Duodenal mucosa (tissue), 2 donors: ENCODE results near the gene POLE3.
"Not testable (repeated sequence)": the region's sequence is repeated elsewhere in the genome, so short reads cannot be mapped to it uniquely, and the experiment has no call there.

Source experiments
- H3K27ac ChIP-seq: one replicate; pipeline ENCODE4 v1.7.0; 2013; ENCODE audit warnings: low read depth, low read length
- H3K27me3 ChIP-seq, 2 donors: one replicate each; pipeline ENCODE4 v1.7.0; 2013; ENCODE audit warnings: low read length in 2 of 2, control low read depth in 1 of 2; ENCODE audit not compliant: insufficient read depth in 2 of 2, control insufficient read depth in 1 of 2
- H3K36me3 ChIP-seq, 2 donors: one replicate each; pipeline ENCODE4 v1.7.0; 2013; ENCODE audit warnings: low read length in 2 of 2, control low read depth in 1 of 2; ENCODE audit not compliant: insufficient read depth in 2 of 2, control insufficient read depth in 1 of 2
- H3K4me1 ChIP-seq, 2 donors: one replicate each; pipeline ENCODE4 v1.7.0; 2013; ENCODE audit warnings: low read length in 2 of 2, control low read depth in 1 of 2; ENCODE audit not compliant: insufficient read depth in 2 of 2, control insufficient read depth in 1 of 2
- H3K4me3 ChIP-seq, 2 donors: one replicate each; pipeline ENCODE4 v1.7.0; 2013; ENCODE audit warnings: low read length in 2 of 2, low read depth in 1 of 2
- H3K9ac ChIP-seq, 2 donors: one replicate each; pipeline ENCODE4 v1.7.0; 2013; ENCODE audit warnings: low read length in 2 of 2, low read depth in 1 of 2
- H3K9me3 ChIP-seq, 2 donors: one replicate each; pipeline ENCODE4 v1.7.0; 2013; ENCODE audit warnings: low read length in 2 of 2, control low read depth in 1 of 2; ENCODE audit not compliant: control insufficient read depth in 1 of 2

POLE3 gene

GRCh38 chr9:113410207-113410864 lies at the start of gene POLE3, which contains the start of gene C9orf43:
TSS of gene POLE3 (minus strand) at chr9:113410675. CDS start at chr9:113410293, 382 bp downstream.
TSS of gene C9orf43 (plus strand) at chr9:113410747. CDS start at chr9:113413494, 2,747 bp downstream.
- Histone ChIP-seq H3K27ac (peak within 1 kb of the TSS; percentile 97), H3K36me3 (peaks cover 4 to 19% of the 10 kb centered on the region in 2 donors), H3K4me3 (peak within 1 kb of the TSS; percentile 94 to 95), H3K27me3 (no peaks in the 10 kb centered on the region), H3K9ac (peak within 1 kb of the TSS; percentile 79 to 91), H3K4me1 (peaks cover 7 to 19% of the 10 kb centered on the region in 2 donors), H3K9me3 (no peaks in the 10 kb centered on the region)

GRCh38 chr9:113456235-113456634 lies 45.8 kb upstream of the POLE3 start:
- Histone ChIP-seq H3K9ac (no peak overlapping the region), H3K36me3 (no peaks in the 10 kb centered on the region), H3K9me3 (no peaks in the 10 kb centered on the region), H3K27ac (no peak overlapping the region), H3K4me3 (no peak overlapping the region), H3K27me3 (no peaks in the 10 kb centered on the region), H3K4me1 (peaks cover 17% of the 10 kb centered on the region in 2 donors)

GRCh38 chr9:113454914-113455761 lies 44.7 kb upstream of the POLE3 start:
- Histone ChIP-seq H3K4me1 (peaks cover 17% of the 10 kb centered on the region in 2 donors), H3K9ac (no peak overlapping the region), H3K27me3 (no peaks in the 10 kb centered on the region), H3K4me3 (no peak overlapping the region), H3K36me3 (no peaks in the 10 kb centered on the region), H3K27ac (peak overlapping the region; percentile 53), H3K9me3 (no peaks in the 10 kb centered on the region)

GRCh38 chr9:113452113-113452605 lies 41.7 kb upstream of the POLE3 start:
- no peak overlapping the region for H3K9ac ChIP-seq
- H3K4me1 ChIP-seq, result peaks cover 17% of the 10 kb centered on the region in 2 donors
- H3K9me3 ChIP-seq, result no peaks in the 10 kb centered on the region
- H3K36me3 ChIP-seq, result no peaks in the 10 kb centered on the region
- no peak overlapping the region for H3K4me3 ChIP-seq
- H3K27me3 ChIP-seq, result no peaks in the 10 kb centered on the region
- H3K27ac ChIP-seq, result no peak overlapping the region

GRCh38 chr9:113449376-113449775 lies 38.9 kb upstream of the POLE3 start:
- Histone ChIP-seq H3K4me3 (no peak overlapping the region), H3K9ac (no peak overlapping the region), H3K27me3 (no peaks in the 10 kb centered on the region), H3K27ac (no peak overlapping the region), H3K4me1 (peaks cover 0 to 2% of the 10 kb centered on the region in 2 donors), H3K9me3 (no peaks in the 10 kb centered on the region), H3K36me3 (no peaks in the 10 kb centered on the region)

GRCh38 chr9:113446323-113446740 lies 35.9 kb upstream of the POLE3 start:
- H3K9ac ChIP-seq, result no peak overlapping the region

GRCh38 chr9:113444736-113445135 lies 34.3 kb upstream of the POLE3 start:
- H3K4me1 ChIP-seq, result no peaks in the 10 kb centered on the region
- no peaks in the 10 kb centered on the region for H3K9me3 ChIP-seq
- H3K27ac ChIP-seq, result no peak overlapping the region
- no peak overlapping the region for H3K4me3 ChIP-seq
- H3K9ac ChIP-seq, result no peak overlapping the region
- no peaks in the 10 kb centered on the region for H3K27me3 ChIP-seq
- H3K36me3 ChIP-seq, result no peaks in the 10 kb centered on the region

More at GRCh38 chr9:113446323-113446740, 35.9 kb upstream of the POLE3 start:
- Histone ChIP-seq H3K27me3 (no peaks in the 10 kb centered on the region), H3K4me1 (no peaks in the 10 kb centered on the region), H3K36me3 (no peaks in the 10 kb centered on the region), H3K27ac (no peak overlapping the region), H3K4me3 (no peak overlapping the region), H3K9me3 (no peaks in the 10 kb centered on the region)

- not testable (repeated sequence) for H3K4me1 ChIP-seq, H3K9me3 ChIP-seq, H3K36me3 ChIP-seq, H3K27ac ChIP-seq, H3K27me3 ChIP-seq, H3K4me3 ChIP-seq, H3K9ac ChIP-seq
Measured at GRCh38 chr9:113437716-113438115, 27.2 kb upstream of the POLE3 start.

- Histone ChIP-seq H3K4me1 (no peaks in the 10 kb centered on the region), H3K36me3 (no peaks in the 10 kb centered on the region), H3K27me3 (no peaks in the 10 kb centered on the region), H3K27ac (no peak overlapping the region), H3K9ac (no peak overlapping the region), H3K4me3 (no peak overlapping the region), H3K9me3 (peaks cover 0 to 3% of the 10 kb centered on the region in 2 donors)
Measured at GRCh38 chr9:113436728-113437515, 26.4 kb upstream of the POLE3 start.
